Subcutaneous abdominal adipose tissue (tissue), 5 donors: ENCODE results near the gene DIRAS1.

ENCODE experiments used
- H3K27ac ChIP-seq: one replicate; pipeline ENCODE4 v1.7.0; 2013; ENCODE audit warnings: low read depth, mild to moderate bottlenecking, inconsistent platforms, low read length, moderate library complexity
- H3K27me3 ChIP-seq, 5 donors: one replicate each; pipeline ENCODE4 v1.7.0; 2013; ENCODE audit warnings: low read length in 5 of 5, inconsistent platforms in 1 of 5; ENCODE audit not compliant: control insufficient read depth in 5 of 5, insufficient read depth in 4 of 5
- H3K36me3 ChIP-seq, 5 donors: one replicate each; pipeline ENCODE4 v1.7.0; 2013; ENCODE audit warnings: low read length in 5 of 5; ENCODE audit not compliant: control insufficient read depth in 5 of 5, insufficient read depth in 5 of 5
- H3K4me1 ChIP-seq, 5 donors: one replicate each; pipeline ENCODE4 v1.7.0; 2013; ENCODE audit warnings: low read length in 5 of 5, mild to moderate bottlenecking in 3 of 5, moderate library complexity in 1 of 5; ENCODE audit not compliant: control insufficient read depth in 5 of 5, insufficient read depth in 5 of 5
- H3K4me3 ChIP-seq, 5 donors: one replicate each; pipeline ENCODE4 v1.7.0; 2013; ENCODE audit warnings: low read length in 5 of 5, low read depth in 1 of 5
- H3K9ac ChIP-seq, 5 donors: one replicate each; pipeline ENCODE4 v1.7.0; 2013; ENCODE audit warnings: low read length in 5 of 5, mild to moderate bottlenecking in 4 of 5, moderate library complexity in 3 of 5
- H3K9me3 ChIP-seq, 5 donors: one replicate each; pipeline ENCODE4 v1.7.0; 2013; ENCODE audit warnings: low read length in 5 of 5; ENCODE audit not compliant: control insufficient read depth in 5 of 5
- donor health status: healthy.
- donor health status: healthy.
- donor health status: healthy.
- donor health status: healthy.
- donor health status: healthy.

DIRAS1 gene

GRCh38 chr19:2720777-2721569 is at the start of gene DIRAS1:
Gene DIRAS1, minus strand, starts transcription at chr19:2721372. Its CDS starts 3,566 bp downstream, at chr19:2717806.
- H3K9me3 ChIP-seq: peaks cover 0 to 2% (median 1%) of the 10 kb centered on the region in 5 donors
- H3K36me3 ChIP-seq: no peaks in the 10 kb centered on the region
- peaks cover 0 to 31% (median 6%) of the 10 kb centered on the region in 5 donors for H3K4me1 ChIP-seq
- H3K27ac ChIP-seq: no peak within 1 kb of the TSS
- H3K27me3 ChIP-seq: peaks cover 18 to 54% (median 41%) of the 10 kb centered on the region in 5 donors
- H3K9ac ChIP-seq: no peak within 1 kb of the TSS
- peak within 1 kb of the TSS in 1 of 5 donors; percentile 5 for H3K4me3 ChIP-seq

GRCh38 chr19:2770055-2771013 is 49.2 kb upstream of the DIRAS1 start:
- no peaks in the 10 kb centered on the region for H3K9me3 ChIP-seq
- peaks cover 0 to 41% (median 35%) of the 10 kb centered on the region in 5 donors for H3K4me1 ChIP-seq
- peak overlapping the region in 1 of 5 donors; percentile 48 for H3K9ac ChIP-seq
- H3K27me3 ChIP-seq: no peaks in the 10 kb centered on the region
- H3K36me3 ChIP-seq: peaks cover 0 to 44% (median 30%) of the 10 kb centered on the region in 5 donors
- peak overlapping the region in 1 of 5 donors; percentile 34 for H3K4me3 ChIP-seq
- no peak overlapping the region for H3K27ac ChIP-seq

- Histone ChIP-seq H3K27ac (no peak overlapping the region), H3K36me3 (peaks cover 0 to 55% (median 39%) of the 10 kb centered on the region in 5 donors)
Measured at GRCh38 chr19:2769218-2769617, 48.0 kb upstream of the DIRAS1 start.

GRCh38 chr19:2768365-2769132 is 47.4 kb upstream of the DIRAS1 start:
- H3K9ac ChIP-seq: no peak overlapping the region
- H3K4me3 ChIP-seq: no peak overlapping the region
- no peak overlapping the region for H3K27ac ChIP-seq
- H3K27me3 ChIP-seq: no peaks in the 10 kb centered on the region
- H3K36me3 ChIP-seq: peaks cover 0 to 62% (median 45%) of the 10 kb centered on the region in 5 donors
- H3K4me1 ChIP-seq: peaks cover 0 to 25% (median 21%) of the 10 kb centered on the region in 5 donors
- no peaks in the 10 kb centered on the region for H3K9me3 ChIP-seq

More at GRCh38 chr19:2769218-2769617, 48.0 kb upstream of the DIRAS1 start:
- Histone ChIP-seq H3K4me3 (no peak overlapping the region), H3K4me1 (peaks cover 0 to 30% (median 24%) of the 10 kb centered on the region in 5 donors), H3K9me3 (no peaks in the 10 kb centered on the region), H3K27me3 (no peaks in the 10 kb centered on the region), H3K9ac (no peak overlapping the region)

GRCh38 chr19:2767688-2768087 is 46.5 kb upstream of the DIRAS1 start:
- Histone ChIP-seq H3K36me3 (peaks cover 0 to 71% (median 54%) of the 10 kb centered on the region in 5 donors), H3K9me3 (no peaks in the 10 kb centered on the region), H3K4me3 (no peak overlapping the region)

GRCh38 chr19:2766594-2767372 is 45.6 kb upstream of the DIRAS1 start:
- Histone ChIP-seq H3K36me3 (peaks cover 0 to 77% (median 63%) of the 10 kb centered on the region in 5 donors), H3K27me3 (no peaks in the 10 kb centered on the region), H3K4me3 (no peak overlapping the region), H3K4me1 (peaks cover 0 to 25% (median 18%) of the 10 kb centered on the region in 5 donors), H3K9me3 (no peaks in the 10 kb centered on the region), H3K9ac (no peak overlapping the region), H3K27ac (no peak overlapping the region)

More at GRCh38 chr19:2767688-2768087, 46.5 kb upstream of the DIRAS1 start:
- Histone ChIP-seq H3K9ac (no peak overlapping the region), H3K4me1 (peaks cover 0 to 25% (median 21%) of the 10 kb centered on the region in 5 donors), H3K27me3 (no peaks in the 10 kb centered on the region), H3K27ac (no peak overlapping the region)

- H3K9me3 ChIP-seq: no peaks in the 10 kb centered on the region
- H3K9ac ChIP-seq: no peak overlapping the region
- no peak overlapping the region for H3K27ac ChIP-seq
- no peak overlapping the region for H3K4me3 ChIP-seq
- H3K27me3 ChIP-seq: no peaks in the 10 kb centered on the region
- H3K4me1 ChIP-seq: peaks cover 0 to 13% (median 9%) of the 10 kb centered on the region in 5 donors
- peaks cover 0 to 87% (median 71%) of the 10 kb centered on the region in 5 donors for H3K36me3 ChIP-seq
Measured at GRCh38 chr19:2765376-2765775, 44.2 kb upstream of the DIRAS1 start.

- H3K4me1 ChIP-seq: peaks cover 0 to 8% (median 5%) of the 10 kb centered on the region in 5 donors
- H3K4me3 ChIP-seq: no peak overlapping the region
- H3K9ac ChIP-seq: no peak overlapping the region
- H3K27me3 ChIP-seq: no peaks in the 10 kb centered on the region
- peaks cover 0 to 89% (median 72%) of the 10 kb centered on the region in 5 donors for H3K36me3 ChIP-seq
- no peak overlapping the region for H3K27ac ChIP-seq
- H3K9me3 ChIP-seq: no peaks in the 10 kb centered on the region
Measured at GRCh38 chr19:2764945-2765344, 43.8 kb upstream of the DIRAS1 start.

- Histone ChIP-seq H3K4me1 (no peaks in the 10 kb centered on the region), H3K27me3 (no peaks in the 10 kb centered on the region), H3K36me3 (peaks cover 0 to 96% (median 83%) of the 10 kb centered on the region in 5 donors), H3K4me3 (no peak overlapping the region), H3K27ac (no peak overlapping the region), H3K9ac (no peak overlapping the region), H3K9me3 (no peaks in the 10 kb centered on the region)
Measured at GRCh38 chr19:2763687-2764086, 42.5 kb upstream of the DIRAS1 start.
